GM19468 (cell line): ENCODE measurements around the gene APOO.

Source experiments
- ATAC-seq: cut with Tn5 transposase; IDR thresholded peaks from one replicate; pipeline ENCODE4 v1.9.1; 2021; ENCODE audit warnings: mild to moderate bottlenecking, moderate library complexity, moderate number of reproducible peaks; ENCODE audit not compliant: unreplicated experiment; ENCODE audit errors: extremely low read depth

Gene APOO

GRCh38 chrX:23822841-23823240 lies 84.9 kb downstream of the APOO start:
- no peak for ATAC-seq

- ATAC-seq: no peak
Observed at GRCh38 chrX:23822397-23822796, 85.3 kb downstream of the APOO start.

- ATAC-seq: no peak
Observed at GRCh38 chrX:23821847-23822246, 85.9 kb downstream of the APOO start.

- no peak for ATAC-seq
Observed at GRCh38 chrX:23820235-23820782, 87.4 kb downstream of the APOO start.

GRCh38 chrX:23819385-23820234 lies 88.1 kb downstream of the APOO start:
- no peak for ATAC-seq

- no peak for ATAC-seq
Observed at GRCh38 chrX:23817979-23818336, 89.8 kb downstream of the APOO start.

- ATAC-seq: no peak
Observed at GRCh38 chrX:23816179-23816578, 91.6 kb downstream of the APOO start.

GRCh38 chrX:23815376-23815775 lies 92.4 kb downstream of the APOO start:
- no peak for ATAC-seq

GRCh38 chrX:23813808-23814207 lies 93.9 kb downstream of the APOO start:
- no peak for ATAC-seq

GRCh38 chrX:23811656-23812055 lies 96.1 kb downstream of the APOO start:
- ATAC-seq: no peak

- ATAC-seq: no peak
Observed at GRCh38 chrX:23811108-23811651, 96.6 kb downstream of the APOO start.

GRCh38 chrX:23810279-23810678 lies 97.5 kb downstream of the APOO start:
- no peak for ATAC-seq

- ATAC-seq: no peak
Observed at GRCh38 chrX:23805389-23805788, 102.3 kb downstream of the APOO start.

GRCh38 chrX:23804578-23804977 lies 103.2 kb downstream of the APOO start:
- no peak for ATAC-seq

- ATAC-seq: no peak
Observed at GRCh38 chrX:23803931-23804381, 103.8 kb downstream of the APOO start.

GRCh38 chrX:23802431-23802830 lies 105.3 kb downstream of the APOO start:
- ATAC-seq: no peak

GRCh38 chrX:23799469-23800065 lies 108.2 kb downstream of the APOO start:
- ATAC-seq: no peak

- no peak for ATAC-seq
Observed at GRCh38 chrX:23797371-23798128, 110.2 kb downstream of the APOO start.

GRCh38 chrX:23795221-23795620 lies 112.5 kb downstream of the APOO start:
- ATAC-seq: no peak

GRCh38 chrX:23792861-23793553 lies 114.7 kb downstream of the APOO start:
- no peak for ATAC-seq
